OCI-LY3 (cell line): Measurements from ENCODE around the gene MSH6.

Source experiments
- H2AFZ ChIP-seq: fragments of 200-600, 300-600 bp; shearing (Covaris generic); 2 replicates; pipeline ENCODE4 v1.6.0; 2014; ENCODE audit warnings: antibody characterized with exemption, low read depth, low read length
- H3K27ac ChIP-seq: fragments of 200-600, 300-600 bp; sonication (generic); 2 replicates; pipeline ENCODE4 v1.5.1; 2014; ENCODE audit warnings: mild to moderate bottlenecking, low read length, moderate library complexity, mixed read lengths
- H3K27me3 ChIP-seq: fragments of 200-600, 300-600 bp; sonication (generic); 2 replicates; pipeline ENCODE4 v1.6.1; 2014; ENCODE audit warnings: low read depth, low read length, mixed read lengths
- H3K36me3 ChIP-seq: fragments of 200-600, 300-600 bp; sonication (generic); replicated peaks from 2 replicates; pipeline ENCODE3; 2014; ENCODE audit warnings: low read depth, low read length, mixed read lengths
- H3K4me1 ChIP-seq: fragments of 300-600, 200-600 bp; sonication (generic); 2 replicates; pipeline ENCODE4 v1.6.1; 2014; ENCODE audit warnings: low read length, mixed read lengths
- H3K4me2 ChIP-seq: fragments of 200-600, 300-600 bp; sonication (generic); 2 replicates; pipeline ENCODE4 v1.6.1; 2014; ENCODE audit warnings: low read length, mixed read lengths
- H3K4me3 ChIP-seq: fragments of 300-600, 200-600 bp; sonication (generic); 2 replicates; pipeline ENCODE4 v1.5.1; 2014; ENCODE audit warnings: antibody characterized with exemption, mild to moderate bottlenecking, low read length, moderate library complexity
- H3K79me2 ChIP-seq: fragments of 300-600, 200-600 bp; shearing (Covaris generic); 2 replicates; pipeline ENCODE4 v1.6.1; 2014; ENCODE audit warnings: mild to moderate bottlenecking, low read length, mixed read lengths
- H3K9ac ChIP-seq: fragments of 300-600, 200-600 bp; shearing (Covaris generic); 2 replicates; pipeline ENCODE4 v1.6.0; 2014; ENCODE audit warnings: mild to moderate bottlenecking, low read length, moderate library complexity
- H3K9me3 ChIP-seq: fragments of 200-600, 300-600 bp; shearing (Covaris generic); 2 replicates; pipeline ENCODE4 v1.6.1; 2014; ENCODE audit warnings: low read length, mixed read lengths; ENCODE audit not compliant: insufficient read depth
- H4K20me1 ChIP-seq: fragments of 200-600, 300-600 bp; sonication (generic); 2 replicates; pipeline ENCODE4 v1.6.1; 2016; ENCODE audit warnings: low read length, mixed read lengths; ENCODE audit not compliant: insufficient read depth
- EZH2phosphoT487 ChIP-seq: fragments of 200-600 bp; shearing (Covaris generic); IDR thresholded peaks from 2 replicates; pipeline ENCODE4 v1.6.1; 2018; ENCODE audit warnings: antibody characterized with exemption, mixed run types, low read depth
- TF ChIP-seq, protein P1 (sequence below): fragments of 200-600, 300-600 bp; sonication (generic); IDR thresholded peaks from 2 replicates; pipeline ENCODE4 v1.5.1; 2014; ENCODE audit warnings: antibody characterized with exemption, low read length, low read depth

Gene MSH6

DNA sequence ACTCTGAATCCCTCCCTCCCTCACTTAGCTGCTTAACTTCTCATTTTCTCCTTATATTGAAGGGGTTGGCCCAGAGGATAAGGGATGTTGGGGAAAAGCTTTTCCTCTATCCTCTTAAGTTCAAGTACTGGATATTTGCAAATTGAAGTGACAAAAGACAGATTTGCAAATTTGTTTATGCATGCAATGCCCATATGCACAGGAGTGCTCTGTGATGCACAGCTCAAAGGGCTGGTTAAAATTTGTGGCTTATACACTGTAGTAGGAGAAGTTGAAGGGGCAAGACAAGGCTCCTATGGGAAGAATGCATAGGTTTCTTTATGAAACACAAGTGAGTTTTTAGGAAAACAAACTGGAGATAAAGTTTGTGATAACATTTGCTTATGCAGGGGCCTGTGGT, 8.4 kb upstream of the MSH6 start:
- Histone ChIP-seq H3K79me2 (no peaks in the 10 kb centered on the region), H3K4me2 (no peak overlapping the region), H3K27me3 (no peaks in the 10 kb centered on the region), H3K36me3 (no peaks in the 10 kb centered on the region), H3K4me3 (no peak overlapping the region), H4K20me1 (no peaks in the 10 kb centered on the region), H3K9ac (no peak overlapping the region), H3K9me3 (no peaks in the 10 kb centered on the region), H3K4me1 (no peaks in the 10 kb centered on the region), H3K27ac (no peak overlapping the region), H2AFZ (no peak overlapping the region)
- no peak for TF ChIP-seq EZH2phosphoT487
- TF ChIP-seq, protein P1, sequence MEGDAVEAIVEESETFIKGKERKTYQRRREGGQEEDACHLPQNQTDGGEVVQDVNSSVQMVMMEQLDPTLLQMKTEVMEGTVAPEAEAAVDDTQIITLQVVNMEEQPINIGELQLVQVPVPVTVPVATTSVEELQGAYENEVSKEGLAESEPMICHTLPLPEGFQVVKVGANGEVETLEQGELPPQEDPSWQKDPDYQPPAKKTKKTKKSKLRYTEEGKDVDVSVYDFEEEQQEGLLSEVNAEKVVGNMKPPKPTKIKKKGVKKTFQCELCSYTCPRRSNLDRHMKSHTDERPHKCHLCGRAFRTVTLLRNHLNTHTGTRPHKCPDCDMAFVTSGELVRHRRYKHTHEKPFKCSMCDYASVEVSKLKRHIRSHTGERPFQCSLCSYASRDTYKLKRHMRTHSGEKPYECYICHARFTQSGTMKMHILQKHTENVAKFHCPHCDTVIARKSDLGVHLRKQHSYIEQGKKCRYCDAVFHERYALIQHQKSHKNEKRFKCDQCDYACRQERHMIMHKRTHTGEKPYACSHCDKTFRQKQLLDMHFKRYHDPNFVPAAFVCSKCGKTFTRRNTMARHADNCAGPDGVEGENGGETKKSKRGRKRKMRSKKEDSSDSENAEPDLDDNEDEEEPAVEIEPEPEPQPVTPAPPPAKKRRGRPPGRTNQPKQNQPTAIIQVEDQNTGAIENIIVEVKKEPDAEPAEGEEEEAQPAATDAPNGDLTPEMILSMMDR = no peak

DNA sequence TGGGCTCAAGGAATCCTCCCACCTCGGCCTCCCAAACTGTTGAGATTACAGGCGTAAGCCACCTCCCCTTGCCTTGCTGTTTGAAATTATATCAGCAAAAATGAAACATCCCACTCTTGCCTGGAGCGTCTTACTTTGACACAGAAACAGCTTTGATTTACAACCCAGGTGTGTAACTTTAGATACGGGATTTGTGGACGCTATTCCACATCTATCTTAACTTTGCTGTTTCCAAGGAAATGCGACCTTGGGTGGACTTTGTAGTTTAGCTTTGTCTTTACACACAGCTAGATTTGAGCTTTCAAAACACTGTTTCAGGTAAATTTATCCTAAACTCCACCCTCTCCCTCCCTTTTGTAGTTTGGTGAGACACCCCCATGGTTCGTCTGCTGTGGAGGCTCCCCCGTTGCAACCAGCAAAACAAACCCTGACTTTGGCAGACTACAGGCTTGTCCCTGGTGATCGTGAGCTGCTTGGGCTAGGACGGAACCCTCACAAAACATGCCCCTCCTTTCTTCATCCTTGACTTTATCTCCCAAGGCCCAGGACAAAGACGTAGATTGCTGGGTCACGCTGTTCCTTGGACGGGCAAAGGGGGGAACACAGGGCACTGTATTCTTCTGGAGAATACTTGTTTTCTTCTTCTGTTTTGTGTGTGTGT, 5.5 kb upstream of the MSH6 start:
- Histone ChIP-seq H3K79me2 (no peaks in the 10 kb centered on the region), H3K4me2 (no peak overlapping the region), H3K9ac (no peak overlapping the region), H3K27me3 (no peaks in the 10 kb centered on the region), H2AFZ (no peak overlapping the region), H3K4me3 (no peak overlapping the region), H3K4me1 (peaks cover 4% of the 10 kb centered on the region), H3K36me3 (no peaks in the 10 kb centered on the region), H3K9me3 (no peaks in the 10 kb centered on the region), H4K20me1 (no peaks in the 10 kb centered on the region), H3K27ac (no peak overlapping the region)
- TF ChIP-seq, protein P1 = no peak
- no peak for TF ChIP-seq EZH2phosphoT487

DNA sequence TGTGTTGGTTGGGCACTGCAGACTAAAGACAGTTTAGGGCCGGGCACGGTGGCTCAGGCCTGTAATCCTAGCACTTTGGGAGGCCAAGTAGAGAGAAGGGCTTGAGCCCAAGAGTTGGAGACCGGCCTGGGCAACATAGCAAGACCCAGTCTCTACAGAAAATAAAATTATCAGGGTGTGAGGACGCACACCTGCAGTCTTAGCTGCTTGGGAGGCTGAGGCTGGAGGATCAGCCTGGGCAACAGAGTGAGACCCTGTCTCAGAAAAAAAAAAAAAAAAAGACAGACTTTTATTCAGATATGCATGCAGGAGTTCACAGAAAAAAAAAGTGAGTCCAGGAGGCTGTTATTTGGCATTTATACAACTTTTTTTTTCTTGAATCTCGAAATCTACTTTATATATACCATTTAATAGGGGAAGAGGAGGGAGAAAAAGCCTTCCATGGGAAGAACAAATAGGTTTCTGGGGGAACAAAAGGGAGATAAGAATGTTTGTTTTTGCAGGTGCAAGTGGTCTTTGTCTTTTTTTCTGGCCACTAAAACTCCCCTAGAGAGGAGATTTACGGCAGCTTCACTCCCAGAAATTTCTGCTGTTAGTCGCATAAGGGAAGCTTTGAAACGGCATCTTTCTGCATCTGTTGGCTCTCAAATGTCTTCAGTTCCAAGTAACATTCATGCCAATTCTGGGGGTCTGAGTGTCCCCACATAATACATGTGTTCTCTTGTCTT, 4.1 kb upstream of the MSH6 start:
- Histone ChIP-seq H3K9ac (no peak overlapping the region), H3K9me3 (no peaks in the 10 kb centered on the region), H3K4me2 (no peak overlapping the region), H3K27me3 (no peaks in the 10 kb centered on the region), H2AFZ (no peak overlapping the region), H3K79me2 (peaks cover 8% of the 10 kb centered on the region), H3K4me1 (peaks cover 4% of the 10 kb centered on the region), H3K27ac (no peak overlapping the region), H4K20me1 (peaks cover under 1% of the 10 kb centered on the region; the same call in 1 of the 2 replicates), H3K4me3 (no peak overlapping the region), H3K36me3 (no peaks in the 10 kb centered on the region)
- TF ChIP-seq, protein P1 = no peak
- TF ChIP-seq EZH2phosphoT487 = no peak

DNA sequence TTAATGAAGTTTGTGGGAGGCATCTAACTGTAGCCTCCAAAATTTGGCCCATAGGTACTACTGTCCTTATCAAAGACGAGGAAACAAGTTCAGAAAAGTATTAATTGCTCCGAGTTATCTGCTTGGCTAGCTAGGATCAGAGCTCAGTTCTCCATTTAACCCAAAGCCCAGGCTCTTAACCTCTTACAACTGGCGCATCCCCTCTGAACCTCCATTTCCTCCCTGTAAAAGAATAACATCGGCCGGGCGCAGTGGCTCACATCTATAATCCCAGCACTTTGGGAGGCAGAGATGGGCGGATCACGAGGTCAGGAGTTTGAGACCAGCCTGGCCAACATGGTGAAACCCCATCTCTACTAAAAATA, 3.5 kb upstream of the MSH6 start:
- H3K4me3 ChIP-seq = no peak overlapping the region
- no peak overlapping the region for H3K4me2 ChIP-seq
- peaks cover 6% of the 10 kb centered on the region for H4K20me1 ChIP-seq
- peaks cover 14% of the 10 kb centered on the region for H3K79me2 ChIP-seq
- H3K9me3 ChIP-seq = no peaks in the 10 kb centered on the region
- TF ChIP-seq, protein P1 = no peak
- TF ChIP-seq EZH2phosphoT487 = no peak
- H3K4me1 ChIP-seq = peaks cover 8% of the 10 kb centered on the region
- no peaks in the 10 kb centered on the region for H3K36me3 ChIP-seq
- no peak overlapping the region for H3K27ac ChIP-seq
- no peak overlapping the region for H3K9ac ChIP-seq
- H2AFZ ChIP-seq = no peak overlapping the region
- no peaks in the 10 kb centered on the region for H3K27me3 ChIP-seq
